ENCODE data around the gene CASS4.

DNA sequence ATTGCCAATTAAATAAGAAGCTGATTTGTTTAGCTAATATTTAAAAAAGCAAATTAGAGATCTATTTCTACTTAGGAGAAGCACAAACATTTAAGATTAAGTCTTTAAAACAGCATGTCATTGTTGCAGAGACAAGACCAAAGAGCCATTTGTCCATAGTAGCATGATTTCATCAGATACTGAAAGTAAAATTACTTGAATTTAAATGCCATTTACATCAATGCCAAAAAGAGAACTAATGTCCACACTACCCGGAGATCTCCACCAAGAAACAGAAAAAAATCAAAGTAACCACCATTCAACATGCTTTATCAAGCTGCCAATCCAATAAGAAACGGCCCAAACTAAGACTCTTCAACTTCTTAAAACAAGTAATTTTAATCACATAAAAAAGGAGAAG lies 35.7 kb upstream of the CASS4 start:
- TF ChIP-seq, protein P1, sequence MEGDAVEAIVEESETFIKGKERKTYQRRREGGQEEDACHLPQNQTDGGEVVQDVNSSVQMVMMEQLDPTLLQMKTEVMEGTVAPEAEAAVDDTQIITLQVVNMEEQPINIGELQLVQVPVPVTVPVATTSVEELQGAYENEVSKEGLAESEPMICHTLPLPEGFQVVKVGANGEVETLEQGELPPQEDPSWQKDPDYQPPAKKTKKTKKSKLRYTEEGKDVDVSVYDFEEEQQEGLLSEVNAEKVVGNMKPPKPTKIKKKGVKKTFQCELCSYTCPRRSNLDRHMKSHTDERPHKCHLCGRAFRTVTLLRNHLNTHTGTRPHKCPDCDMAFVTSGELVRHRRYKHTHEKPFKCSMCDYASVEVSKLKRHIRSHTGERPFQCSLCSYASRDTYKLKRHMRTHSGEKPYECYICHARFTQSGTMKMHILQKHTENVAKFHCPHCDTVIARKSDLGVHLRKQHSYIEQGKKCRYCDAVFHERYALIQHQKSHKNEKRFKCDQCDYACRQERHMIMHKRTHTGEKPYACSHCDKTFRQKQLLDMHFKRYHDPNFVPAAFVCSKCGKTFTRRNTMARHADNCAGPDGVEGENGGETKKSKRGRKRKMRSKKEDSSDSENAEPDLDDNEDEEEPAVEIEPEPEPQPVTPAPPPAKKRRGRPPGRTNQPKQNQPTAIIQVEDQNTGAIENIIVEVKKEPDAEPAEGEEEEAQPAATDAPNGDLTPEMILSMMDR (conservative IDR thresholded peaks at IDR 0.05; ENCODE audit: low read depth, low read length) = no peak
- TF ChIP-seq EZH2 (IDR thresholded peaks at IDR 0.05; ENCODE audit: borderline replicate concordance, low read depth, low read length, poor library complexity, severe bottlenecking) = no peak
